Trophoblast cell (in vitro differentiated cells and primary cell): ENCODE measurements around the gene EXTL2.

ENCODE experiments used
- DNase-seq, 2 donors: peaks; one replicate each; pipeline ENCODE4 v3.0.0-alpha.2; 2016
- H2AFZ ChIP-seq: 2 replicates; pipeline ENCODE4 v1.6.1; 2013; ENCODE audit warnings: low read length, moderate library complexity, mild to moderate bottlenecking; ENCODE audit not compliant: insufficient read depth, poor library complexity
- H2AK5ac ChIP-seq: 2 replicates; pipeline ENCODE4 v1.6.1; 2013; ENCODE audit warnings: mild to moderate bottlenecking, low read length
- H2BK120ac ChIP-seq: 2 replicates; pipeline ENCODE4 v1.6.1; 2013; ENCODE audit warnings: low read length, mild to moderate bottlenecking, moderate library complexity; ENCODE audit not compliant: insufficient read depth, poor library complexity
- H2BK12ac ChIP-seq: 2 replicates; pipeline ENCODE4 v1.6.1; 2013; ENCODE audit warnings: mild to moderate bottlenecking, low read length, moderate library complexity
- H2BK5ac ChIP-seq: 2 replicates; pipeline ENCODE4 v1.6.1; 2013; ENCODE audit warnings: low read length, low read depth, moderate library complexity, mild to moderate bottlenecking; ENCODE audit not compliant: poor library complexity
- H3K14ac ChIP-seq: 2 replicates; pipeline ENCODE4 v1.6.1; 2013; ENCODE audit warnings: mild to moderate bottlenecking, low read length
- H3K18ac ChIP-seq: 2 replicates; pipeline ENCODE4 v1.6.1; 2013; ENCODE audit warnings: mild to moderate bottlenecking, low read length
- H3K23ac ChIP-seq: 2 replicates; pipeline ENCODE4 v1.6.1; 2013; ENCODE audit warnings: low read length
- H3K27ac ChIP-seq: 2 replicates; pipeline ENCODE4 v1.5.1; 2013; ENCODE audit warnings: low read depth, mild to moderate bottlenecking, inconsistent platforms, low read length, moderate library complexity
- H3K27me3 ChIP-seq: 2 replicates; pipeline ENCODE4 v1.6.1; 2013; ENCODE audit warnings: inconsistent platforms, mild to moderate bottlenecking, low read length, moderate library complexity; ENCODE audit not compliant: insufficient read depth
- H3K36me3 ChIP-seq, 2 experiments: 1 replicate in 1 of 2; 2 replicates in 1 of 2; pipeline ENCODE4 v1.6.1; 2013; ENCODE audit warnings: low read length in 2 of 2, mild to moderate bottlenecking in 2 of 2, moderate library complexity in 1 of 2; ENCODE audit not compliant: insufficient read depth in 2 of 2, control insufficient read depth in 1 of 2
- H3K4ac ChIP-seq: 2 replicates; pipeline ENCODE4 v1.6.1; 2013; ENCODE audit warnings: low read depth, mild to moderate bottlenecking, low read length, moderate library complexity
- H3K4me1 ChIP-seq, 2 experiments: 1 replicate in 1 of 2; 2 replicates in 1 of 2; pipeline ENCODE4 v1.6.1; 2013; ENCODE audit warnings: low read length in 2 of 2, mild to moderate bottlenecking in 2 of 2, moderate library complexity in 1 of 2; ENCODE audit not compliant: insufficient read depth in 2 of 2, control insufficient read depth in 1 of 2
- H3K4me2 ChIP-seq: 2 replicates; pipeline ENCODE4 v1.6.1; 2013; ENCODE audit warnings: inconsistent platforms, mild to moderate bottlenecking, low read length, moderate library complexity
- H3K4me3 ChIP-seq: 2 replicates; pipeline ENCODE4 v1.5.1; 2013; ENCODE audit warnings: mild to moderate bottlenecking, low read depth, low read length, inconsistent platforms
- H3K79me1 ChIP-seq: one replicate; pipeline ENCODE4 v1.6.1; 2013; ENCODE audit warnings: low read length
- H3K79me2 ChIP-seq: 2 replicates; pipeline ENCODE4 v1.6.1; 2013; ENCODE audit warnings: low read length, mild to moderate bottlenecking; ENCODE audit not compliant: control insufficient read depth, insufficient read depth, poor library complexity
- H3K9ac ChIP-seq: 2 replicates; pipeline ENCODE4 v1.6.1; 2013; ENCODE audit warnings: mild to moderate bottlenecking, low read length
- H3K9me3 ChIP-seq: 2 replicates; pipeline ENCODE4 v1.6.1; 2013; ENCODE audit warnings: low read depth, mild to moderate bottlenecking, control low read depth, inconsistent platforms, low read length; ENCODE audit not compliant: insufficient read depth
- H4K12ac ChIP-seq: 2 replicates; pipeline ENCODE4 v1.6.1; 2013; ENCODE audit warnings: low read depth, mild to moderate bottlenecking, low read length, moderate library complexity
- H4K8ac ChIP-seq: 2 replicates; pipeline ENCODE4 v1.6.1; 2013; ENCODE audit warnings: low read depth, mild to moderate bottlenecking, low read length, moderate library complexity
- H4K91ac ChIP-seq: one replicate; pipeline ENCODE4 v1.6.1; 2013; ENCODE audit warnings: low read depth, mild to moderate bottlenecking, low read length, moderate library complexity
- WGBS: extraction: QIAGEN DNeasy Blood & Tissue Kit; methylation state at CpG from one replicate; pipeline ENCODE4 v1.1.7; 2013; ENCODE audit warnings: missing lambda C conversion rate; ENCODE audit not compliant: insufficient read length, insufficient coverage; ENCODE audit errors: extremely low coverage; 5-methylcytosine and 5-hydroxymethylcytosine counted together

Gene EXTL2

GRCh38 chr1:100879422-100879821, 15.2 kb downstream of the EXTL2 start:
- Histone ChIP-seq H4K8ac (no peak overlapping the region), H3K23ac (no peak overlapping the region), H4K91ac (no peak overlapping the region), H3K14ac (no peak overlapping the region), H3K27ac (no peak overlapping the region), H3K79me2 (no peaks in the 10 kb centered on the region), H3K79me1 (no peaks in the 10 kb centered on the region), H3K4me1 (no peaks in the 10 kb centered on the region), H3K4ac (no peak overlapping the region), H3K9me3 (no peaks in the 10 kb centered on the region), H3K9ac (no peak overlapping the region), H3K36me3 (no peaks in the 10 kb centered on the region), H4K12ac (no peak overlapping the region), H3K4me3 (no peak overlapping the region), H2AK5ac (no peak overlapping the region), H2BK12ac (no peak overlapping the region), H2BK5ac (no peak overlapping the region), H2AFZ (no peak overlapping the region), H2BK120ac (no peak overlapping the region), H3K18ac (no peak overlapping the region), H3K27me3 (no peaks in the 10 kb centered on the region), H3K4me2 (no peak overlapping the region)
- DNase-seq: no peak

- Histone ChIP-seq H3K79me1 (no peaks in the 10 kb centered on the region), H3K27ac (no peak overlapping the region), H3K27me3 (no peaks in the 10 kb centered on the region), H4K12ac (no peak overlapping the region), H2BK12ac (no peak overlapping the region), H2BK120ac (no peak overlapping the region), H3K18ac (no peak overlapping the region), H3K79me2 (no peaks in the 10 kb centered on the region), H3K9ac (no peak overlapping the region), H4K8ac (no peak overlapping the region), H2BK5ac (no peak overlapping the region), H3K36me3 (no peaks in the 10 kb centered on the region), H3K23ac (no peak overlapping the region), H3K4me1 (no peaks in the 10 kb centered on the region), H2AFZ (no peak overlapping the region), H3K4me3 (no peak overlapping the region), H3K14ac (no peak overlapping the region), H4K91ac (no peak overlapping the region), H3K9me3 (no peaks in the 10 kb centered on the region), H2AK5ac (no peak overlapping the region), H3K4me2 (no peak overlapping the region), H3K4ac (no peak overlapping the region)
- no peak for DNase-seq
Measured at GRCh38 chr1:100876291-100876690, 18.4 kb downstream of the EXTL2 start.

- Histone ChIP-seq H3K4ac (no peak overlapping the region), H3K4me2 (no peak overlapping the region), H3K79me2 (no peaks in the 10 kb centered on the region), H3K4me1 (no peaks in the 10 kb centered on the region), H2AK5ac (no peak overlapping the region), H3K79me1 (no peaks in the 10 kb centered on the region), H3K27me3 (no peaks in the 10 kb centered on the region), H3K27ac (no peak overlapping the region), H2BK12ac (no peak overlapping the region), H4K12ac (no peak overlapping the region), H3K9ac (no peak overlapping the region), H2AFZ (no peak overlapping the region), H3K23ac (no peak overlapping the region), H2BK120ac (no peak overlapping the region), H3K4me3 (no peak overlapping the region), H3K18ac (no peak overlapping the region), H2BK5ac (no peak overlapping the region), H3K36me3 (no peaks in the 10 kb centered on the region), H3K9me3 (no peaks in the 10 kb centered on the region), H4K91ac (no peak overlapping the region), H4K8ac (no peak overlapping the region), H3K14ac (no peak overlapping the region)
- no CpG with 5 or more reads among the region's 3 CpGs for WGBS
- no peak for DNase-seq
Measured at GRCh38 chr1:100875228-100875627, 19.4 kb downstream of the EXTL2 start.

- Histone ChIP-seq H4K91ac (no peak overlapping the region), H3K79me1 (no peaks in the 10 kb centered on the region), H2BK12ac (no peak overlapping the region), H3K4me1 (no peaks in the 10 kb centered on the region), H2AFZ (no peak overlapping the region), H3K9me3 (no peaks in the 10 kb centered on the region), H3K79me2 (no peaks in the 10 kb centered on the region), H4K8ac (no peak overlapping the region), H3K14ac (no peak overlapping the region), H3K4ac (no peak overlapping the region), H2BK5ac (no peak overlapping the region), H3K4me2 (no peak overlapping the region), H3K27ac (no peak overlapping the region), H3K27me3 (no peaks in the 10 kb centered on the region), H4K12ac (no peak overlapping the region), H2BK120ac (no peak overlapping the region), H3K9ac (no peak overlapping the region), H2AK5ac (no peak overlapping the region), H3K4me3 (no peak overlapping the region), H3K18ac (no peak overlapping the region), H3K23ac (no peak overlapping the region), H3K36me3 (no peaks in the 10 kb centered on the region)
- no CpG with 5 or more reads among the region's 2 CpGs for WGBS
- no peak for DNase-seq
Measured at GRCh38 chr1:100874433-100874832, 20.2 kb downstream of the EXTL2 start.

GRCh38 chr1:100869996-100870395, 24.6 kb downstream of the EXTL2 start:
- H2BK120ac ChIP-seq: no peak overlapping the region
- no peak overlapping the region for H4K8ac ChIP-seq
- no peak overlapping the region for H3K18ac ChIP-seq
- no peak overlapping the region for H4K12ac ChIP-seq
- no peak overlapping the region for H3K4me3 ChIP-seq
- no peaks in the 10 kb centered on the region for H3K36me3 ChIP-seq
- H3K9me3 ChIP-seq: no peaks in the 10 kb centered on the region
- H3K4ac ChIP-seq: no peak overlapping the region
- H3K79me1 ChIP-seq: no peaks in the 10 kb centered on the region
- no peak overlapping the region for H2AFZ ChIP-seq
- no peak overlapping the region for H3K4me2 ChIP-seq
- H2BK5ac ChIP-seq: no peak overlapping the region
- H4K91ac ChIP-seq: no peak overlapping the region
- no peak overlapping the region for H2AK5ac ChIP-seq
- no peaks in the 10 kb centered on the region for H3K27me3 ChIP-seq
- H3K14ac ChIP-seq: no peak overlapping the region
- no peak overlapping the region for H2BK12ac ChIP-seq
- no peak overlapping the region for H3K23ac ChIP-seq
- WGBS: no CpG with 5 or more reads among the region's 2 CpGs
- no peaks in the 10 kb centered on the region for H3K4me1 ChIP-seq
- no peaks in the 10 kb centered on the region for H3K79me2 ChIP-seq
- DNase-seq: no peak
- no peak overlapping the region for H3K9ac ChIP-seq
- H3K27ac ChIP-seq: no peak overlapping the region
